Stromal cell of bone marrow (primary cell): ENCODE measurements around the gene C3orf38.
"Not testable (repeated sequence)": the region's sequence is repeated elsewhere in the genome, so short reads cannot be mapped to it uniquely, and the experiment has no call there.

Source experiments
- DNase-seq: peaks from one replicate; pipeline ENCODE4 v3.0.0-alpha.2; 2012; ENCODE audit warnings: low read depth

Gene C3orf38

GRCh38 chr3:88166419-88166971 lies 16.7 kb downstream of the C3orf38 start:
- DNase-seq = no peak

GRCh38 chr3:88167173-88167572 lies 17.4 kb downstream of the C3orf38 start:
- no peak for DNase-seq

GRCh38 chr3:88167704-88168103 lies 17.9 kb downstream of the C3orf38 start:
- DNase-seq = no peak

GRCh38 chr3:88168171-88168570 lies 18.4 kb downstream of the C3orf38 start:
- DNase-seq = no peak

GRCh38 chr3:88180398-88180999 lies 30.7 kb downstream of the C3orf38 start:
- DNase-seq = peak; percentile 42

- not testable (repeated sequence) for DNase-seq
Measured at GRCh38 chr3:88182165-88182918, 32.6 kb downstream of the C3orf38 start.

GRCh38 chr3:88188436-88188835 lies 38.7 kb downstream of the C3orf38 start:
- peak; percentile 78 for DNase-seq

- DNase-seq = no peak
Measured at GRCh38 chr3:88189361-88189810, 39.6 kb downstream of the C3orf38 start.

- DNase-seq = no peak
Measured at GRCh38 chr3:88191872-88192409, 42.2 kb downstream of the C3orf38 start.

GRCh38 chr3:88192631-88193030 lies 42.9 kb downstream of the C3orf38 start:
- DNase-seq = no peak

GRCh38 chr3:88195951-88196434 lies 46.2 kb downstream of the C3orf38 start:
- DNase-seq = peak; percentile 31

GRCh38 chr3:88198121-88198520 lies 48.4 kb downstream of the C3orf38 start:
- no peak for DNase-seq

- DNase-seq = peak; percentile 57
Measured at GRCh38 chr3:88203642-88204055, 53.9 kb downstream of the C3orf38 start.
